ENCODE data around the gene MORC3.

MORC3 gene

GRCh38 chr21:36422279-36423098 lies 102.5 kb downstream of the MORC3 start:
- no peak for DNase-seq (ENCODE audit: low read depth in 2 of 2, low spot score in 1 of 2)

DNA sequence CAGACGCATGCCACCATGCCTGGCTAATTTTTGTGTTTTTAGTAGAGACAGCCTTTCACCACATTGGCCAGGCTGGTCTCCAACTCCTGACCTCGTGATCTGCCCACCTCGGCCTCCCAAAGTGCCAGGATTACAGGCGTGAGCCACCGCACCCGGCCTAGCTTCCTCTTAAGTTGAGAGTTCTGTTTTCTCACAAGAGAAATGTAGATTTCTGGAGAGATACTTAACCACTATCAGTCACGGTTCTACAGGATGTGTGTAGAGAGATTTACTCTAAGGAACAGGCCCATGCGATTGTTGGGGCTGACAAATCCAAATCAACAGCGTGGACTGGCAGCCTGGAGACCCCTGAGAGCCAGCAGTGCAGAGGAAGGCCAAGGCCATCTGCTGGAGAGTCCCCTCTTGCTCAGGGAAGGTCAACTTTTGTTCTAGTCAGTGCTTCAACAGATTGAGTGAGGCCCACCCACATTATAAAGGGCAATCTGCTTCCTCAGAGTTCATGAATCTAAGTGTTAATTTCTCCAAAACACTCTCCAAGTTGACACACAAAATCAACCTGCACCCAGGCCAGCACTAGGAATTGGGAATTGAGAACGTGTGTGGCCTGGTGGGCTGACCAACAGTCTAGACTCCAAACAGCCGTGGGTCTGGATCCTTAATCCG lies 103.9 kb downstream of the MORC3 start:
- no peak for DNase-seq (ENCODE audit: low read depth in 2 of 2, low spot score in 1 of 2)

DNA sequence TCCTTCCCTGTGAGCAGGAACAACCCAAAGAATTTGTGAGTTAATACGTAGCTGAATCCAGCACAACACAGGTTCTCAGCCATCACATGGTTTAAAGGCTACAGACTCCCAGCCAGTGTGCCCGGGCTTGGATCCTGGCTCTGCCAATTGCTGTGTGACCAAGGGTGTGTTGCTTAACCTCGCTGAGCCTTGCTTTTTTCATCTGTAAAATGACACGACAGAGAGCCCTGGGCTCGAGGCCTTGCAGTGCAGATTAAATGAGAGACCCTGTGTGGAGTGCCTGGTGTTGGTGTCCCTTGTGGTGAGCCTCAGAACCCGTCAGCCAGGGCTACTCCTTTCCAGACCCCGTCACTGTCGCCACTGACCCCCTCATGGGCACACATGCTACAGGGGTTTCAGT lies 104.6 kb downstream of the MORC3 start:
- DNase-seq (ENCODE audit: low read depth in 2 of 2, low spot score in 1 of 2), result no peak

GRCh38 chr21:36425286-36425685 lies 105.3 kb downstream of the MORC3 start:
- no peak for DNase-seq (ENCODE audit: low read depth in 2 of 2, low spot score in 1 of 2)

Measured in stimulated activated CD8-positive, alpha-beta memory T cell treated with anti-CD3 and anti-CD28 coated beads, Interleukin-4, amount 100 ng/mL, for 4 hours (primary cell).